SH-SY5Y (cell line): Measurements from ENCODE around the gene IP6K2.

Source experiments
- GATA2 ChIP-seq: IDR thresholded peaks from 2 replicates; pipeline ENCODE4 v1.6.1; 2011; ENCODE audit warnings: mild to moderate bottlenecking, low read depth, low read length
- GATA3 ChIP-seq: IDR thresholded peaks from 2 replicates; pipeline ENCODE4 v1.6.1; 2011; ENCODE audit warnings: low read depth, mild to moderate bottlenecking, low read length, moderate library complexity

Gene IP6K2

GRCh38 chr3:48738144-48738536, 21.1 kb upstream of the IP6K2 start:
- TF ChIP-seq GATA3, result no peak
- no peak for TF ChIP-seq GATA2

GRCh38 chr3:48727511-48727910, 10.5 kb upstream of the IP6K2 start:
- TF ChIP-seq GATA2 (no peak), GATA3 (no peak)

GRCh38 chr3:48723725-48724124, 6.7 kb upstream of the IP6K2 start:
- no peak for TF ChIP-seq GATA3
- TF ChIP-seq GATA2, result no peak

- TF ChIP-seq GATA2 (no peak), GATA3 (no peak)
Measured at GRCh38 chr3:48716508-48716981, 476 bp downstream of the IP6K2 start.

- TF ChIP-seq GATA2 (no peak), GATA3 (no peak)
Measured at GRCh38 chr3:48715174-48715800, 1.7 kb downstream of the IP6K2 start.

- TF ChIP-seq GATA2, result no peak
- no peak for TF ChIP-seq GATA3
Measured at GRCh38 chr3:48711727-48712126, 5.3 kb downstream of the IP6K2 start.

- TF ChIP-seq GATA3 (no peak), GATA2 (no peak)
Measured at GRCh38 chr3:48709051-48709461, 8.0 kb downstream of the IP6K2 start.

GRCh38 chr3:48708481-48708889, 8.5 kb downstream of the IP6K2 start:
- TF ChIP-seq GATA3 (no peak), GATA2 (no peak)

- TF ChIP-seq GATA2 (no peak), GATA3 (no peak)
Measured at GRCh38 chr3:48707157-48707556, 9.9 kb downstream of the IP6K2 start.

- no peak for TF ChIP-seq GATA3
- TF ChIP-seq GATA2, result no peak
Measured at GRCh38 chr3:48702320-48702920, 14.6 kb downstream of the IP6K2 start.

GRCh38 chr3:48700731-48701405, 16.2 kb downstream of the IP6K2 start:
- TF ChIP-seq GATA3, result no peak
- TF ChIP-seq GATA2, result no peak

GRCh38 chr3:48698891-48699290, 18.1 kb downstream of the IP6K2 start:
- no peak for TF ChIP-seq GATA3
- no peak for TF ChIP-seq GATA2

GRCh38 chr3:48697952-48698351, 19.1 kb downstream of the IP6K2 start:
- no peak for TF ChIP-seq GATA2
- TF ChIP-seq GATA3, result no peak

- no peak for TF ChIP-seq GATA3
- no peak for TF ChIP-seq GATA2
Measured at GRCh38 chr3:48696601-48697000, 20.4 kb downstream of the IP6K2 start.

GRCh38 chr3:48696156-48696555, 20.9 kb downstream of the IP6K2 start:
- TF ChIP-seq GATA3 (no peak), GATA2 (no peak)
